ENCODE measurements around the gene GOLGA6L2.
"Not testable (repeated sequence)": the region's sequence is repeated elsewhere in the genome, so short reads cannot be mapped to it uniquely, and the experiment has no call there.

GOLGA6L2 gene

GRCh38 chr15:23424111-23424904 lies 22.7 kb downstream of the GOLGA6L2 start:
- no peak for DNase-seq

- no peak for DNase-seq
Observed at GRCh38 chr15:23422946-23423708, 23.9 kb downstream of the GOLGA6L2 start.

- no peak for DNase-seq
Observed at GRCh38 chr15:23422099-23422945, 24.7 kb downstream of the GOLGA6L2 start.

- no peak for DNase-seq
Observed at GRCh38 chr15:23420806-23421575, 26.1 kb downstream of the GOLGA6L2 start.

- no peak for DNase-seq
Observed at GRCh38 chr15:23416349-23417276, 30.4 kb downstream of the GOLGA6L2 start.

GRCh38 chr15:23415866-23416265 lies 31.2 kb downstream of the GOLGA6L2 start:
- DNase-seq, result not testable (repeated sequence)

GRCh38 chr15:23415321-23415865 lies 31.6 kb downstream of the GOLGA6L2 start:
- DNase-seq, result no peak

GRCh38 chr15:23412881-23413600 lies 34.0 kb downstream of the GOLGA6L2 start:
- DNase-seq, result not testable (repeated sequence)

- no peak for DNase-seq
Observed at GRCh38 chr15:23411841-23412240, 35.2 kb downstream of the GOLGA6L2 start.

GRCh38 chr15:23403550-23403949 lies 43.5 kb downstream of the GOLGA6L2 start:
- DNase-seq, result no peak

GRCh38 chr15:23402544-23402943 lies 44.5 kb downstream of the GOLGA6L2 start:
- DNase-seq, result no peak

- DNase-seq, result no peak
Observed at GRCh38 chr15:23402140-23402539, 44.9 kb downstream of the GOLGA6L2 start.

GRCh38 chr15:23401627-23402026 lies 45.4 kb downstream of the GOLGA6L2 start:
- DNase-seq, result no peak

- not testable (repeated sequence) for DNase-seq
Observed at GRCh38 chr15:23399207-23399606, 47.8 kb downstream of the GOLGA6L2 start.

- not testable (repeated sequence) for DNase-seq
Observed at GRCh38 chr15:23398357-23398756, 48.7 kb downstream of the GOLGA6L2 start.

- no peak for DNase-seq
Observed at GRCh38 chr15:23397779-23398178, 49.3 kb downstream of the GOLGA6L2 start.

GRCh38 chr15:23395832-23396231 lies 51.2 kb downstream of the GOLGA6L2 start:
- DNase-seq, result no peak

- DNase-seq, result no peak
Observed at GRCh38 chr15:23395030-23395692, 51.9 kb downstream of the GOLGA6L2 start.
